Astrocyte of the spinal cord (primary cell): ENCODE data around the gene GRP.

ENCODE experiments used
- DNase-seq: peaks from one replicate; pipeline ENCODE4 v3.0.0; 2011; ENCODE audit warnings: low read depth, low spot score
- H3K4me3 ChIP-seq: 2 replicates; pipeline ENCODE4 v1.5.1; 2011; ENCODE audit warnings: low read depth, mild to moderate bottlenecking, low read length, moderate library complexity
- CTCF ChIP-seq: IDR thresholded peaks from 2 replicates; pipeline ENCODE4 v1.5.1; 2012; ENCODE audit warnings: low read depth, mild to moderate bottlenecking, low read length, inconsistent platforms
- in situ Hi-C: cut with HindIII; loops from 2 replicates; pipeline ENCODE4 v1.10.0; 2017; ENCODE audit warnings: low sequenced_read_pairs

Gene GRP

GRCh38 chr18:59189746-59190145, 30.2 kb upstream of the GRP start:
- no peak for TF ChIP-seq CTCF
- no peak overlapping the region for H3K4me3 ChIP-seq
- in situ Hi-C loops, result no loop called here
- DNase-seq, result no peak

DNA sequence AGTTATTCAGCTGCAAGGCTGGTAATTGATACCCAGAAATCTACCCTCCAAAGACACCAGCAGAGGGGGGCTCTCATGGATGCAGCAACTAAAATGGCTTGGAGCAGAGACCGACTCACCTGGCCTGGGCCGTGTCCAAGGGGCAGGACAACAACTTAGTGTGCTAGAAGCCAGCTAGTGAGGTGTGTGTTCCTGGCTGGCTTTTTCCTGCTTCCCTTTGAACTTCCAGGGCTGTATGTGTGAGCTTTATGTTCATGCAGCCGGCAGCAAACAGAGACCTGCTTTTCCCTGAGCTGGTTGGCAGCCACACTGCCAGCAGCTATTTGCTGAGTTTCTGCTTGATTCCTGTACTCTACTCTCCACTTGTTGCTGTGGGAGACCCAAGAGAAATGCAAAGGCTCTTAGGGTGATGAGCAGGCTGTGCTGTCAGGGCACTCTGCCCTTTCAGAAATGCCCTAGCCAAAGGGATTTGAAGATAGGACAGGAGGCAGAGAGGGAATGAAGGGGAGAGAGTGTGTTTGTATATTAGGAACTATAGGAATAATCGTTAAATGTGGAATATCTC, 23.7 kb upstream of the GRP start:
- in situ Hi-C loops, result no loop called here
- no peak overlapping the region for H3K4me3 ChIP-seq
- no peak for TF ChIP-seq CTCF
- no peak for DNase-seq

DNA sequence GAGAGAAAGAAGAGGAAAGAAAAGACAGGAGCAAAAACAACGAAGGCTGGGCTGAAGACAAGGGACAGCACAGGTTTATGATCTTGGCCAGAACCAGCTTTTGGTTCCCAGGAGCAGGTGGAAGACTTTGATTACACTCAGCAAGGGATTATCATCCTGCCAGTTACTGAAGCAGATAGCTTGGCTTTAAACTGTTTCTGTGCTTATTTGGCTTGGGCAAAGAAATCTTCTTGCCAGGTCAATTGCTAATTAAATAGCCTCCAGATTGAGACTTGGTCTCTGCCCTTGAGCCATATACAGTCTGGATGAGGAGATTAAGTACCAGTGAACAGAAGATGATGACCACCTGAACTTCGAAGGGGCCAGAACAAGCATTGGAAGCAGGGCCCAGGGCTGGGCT, 22.3 kb upstream of the GRP start:
- in situ Hi-C loops, result no loop called here
- DNase-seq, result no peak
- TF ChIP-seq CTCF, result no peak
- no peak overlapping the region for H3K4me3 ChIP-seq

GRCh38 chr18:59198215-59198614, 21.7 kb upstream of the GRP start:
- H3K4me3 ChIP-seq, result no peak overlapping the region
- DNase-seq, result no peak
- in situ Hi-C loops, result no loop called here
- no peak for TF ChIP-seq CTCF

GRCh38 chr18:59200787-59201186, 19.2 kb upstream of the GRP start:
- in situ Hi-C loops, result no loop called here
- DNase-seq, result no peak
- no peak for TF ChIP-seq CTCF
- no peak overlapping the region for H3K4me3 ChIP-seq

DNA sequence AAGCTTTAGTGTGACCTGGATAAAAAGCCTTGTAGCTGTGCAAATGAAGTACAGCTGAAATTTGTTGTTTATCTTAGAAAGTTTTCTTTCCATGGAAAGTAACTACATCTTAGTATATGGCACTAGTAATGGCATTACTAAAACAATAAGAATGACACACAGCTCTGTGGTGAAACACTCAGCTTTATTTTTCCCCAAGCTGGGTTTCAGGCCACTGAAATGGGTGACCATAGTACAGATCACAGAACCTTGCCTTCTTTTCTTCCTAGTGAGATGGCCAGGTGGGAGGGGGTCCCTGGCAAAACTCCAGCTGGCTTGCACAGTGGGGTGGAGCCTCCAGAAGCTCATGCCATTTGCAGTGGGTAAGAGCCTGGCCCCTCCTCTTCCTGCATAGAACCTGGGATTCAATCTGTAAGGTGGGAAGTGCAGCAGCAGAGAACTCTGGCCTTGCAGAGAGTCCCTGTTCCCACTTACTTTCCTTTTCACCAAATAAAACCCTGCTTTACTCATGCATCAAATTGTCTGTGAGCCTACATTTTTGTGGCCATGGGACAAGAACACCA, 17.6 kb upstream of the GRP start:
- TF ChIP-seq CTCF, result no peak
- H3K4me3 ChIP-seq, result no peak overlapping the region
- in situ Hi-C loops, result no loop called here
- DNase-seq, result no peak

GRCh38 chr18:59207506-59207905, 12.5 kb upstream of the GRP start:
- in situ Hi-C loops, result no loop called here
- no peak overlapping the region for H3K4me3 ChIP-seq
- no peak for DNase-seq
- TF ChIP-seq CTCF, result no peak
